Effector CD8-positive, alpha-beta T cell (primary cell): Measurements from ENCODE around the gene VCAN.

ENCODE experiments used
- DNase-seq: peaks from one replicate; lab custom pipeline; 2025; lab: John Stamatoyannopoulos, UW

VCAN gene

DNA sequence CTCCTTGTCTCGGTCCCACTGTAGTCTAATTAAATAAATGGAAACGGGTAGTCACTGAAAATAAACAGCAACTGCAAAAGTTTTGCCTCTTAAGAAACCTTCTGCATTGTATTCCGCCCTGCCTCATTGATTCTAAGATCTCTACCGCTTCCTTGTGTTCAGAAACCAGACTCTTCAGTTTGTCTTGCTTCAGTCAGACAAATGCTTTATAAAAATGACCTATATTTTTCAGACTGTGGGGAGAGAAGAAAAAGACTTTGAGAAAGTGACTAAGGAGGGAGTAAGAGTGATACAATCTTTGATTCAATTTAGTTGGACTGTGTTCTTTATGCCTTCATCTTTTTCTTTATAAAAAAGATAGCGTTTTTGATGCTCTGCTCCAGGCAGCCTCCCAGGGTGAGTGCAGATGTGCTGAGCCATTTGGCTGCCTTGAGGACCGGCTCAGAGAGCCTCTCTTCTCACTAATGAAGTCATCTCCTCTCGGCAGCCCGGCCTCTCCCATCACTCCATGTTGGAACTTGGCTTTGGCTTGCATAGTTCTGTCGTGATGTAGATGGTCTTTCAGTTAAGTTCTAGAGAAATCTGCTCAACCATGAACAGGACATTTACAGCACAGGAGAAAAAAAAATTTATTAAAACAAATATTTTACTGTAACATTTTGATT lies 4.0 kb upstream of the VCAN start:
- no peak for DNase-seq

DNA sequence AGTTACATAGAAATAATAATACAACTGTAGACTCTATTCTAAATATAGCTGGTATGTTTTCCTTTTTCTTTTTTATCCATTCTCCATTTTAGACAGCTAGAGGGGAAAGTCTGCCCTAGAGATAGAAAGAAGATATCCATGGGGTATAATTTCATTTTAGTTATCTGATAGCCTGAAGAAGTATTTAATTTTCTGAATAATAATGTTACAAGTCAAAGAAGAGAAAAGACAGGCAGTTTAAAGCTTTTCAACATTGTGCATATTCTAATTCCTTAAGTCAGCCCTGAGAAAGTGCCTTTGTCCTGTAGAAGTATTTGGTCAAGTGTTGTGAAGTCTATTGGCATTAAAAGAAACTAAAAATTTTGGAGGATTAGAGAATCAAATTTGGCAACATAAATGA lies 2.5 kb upstream of the VCAN start:
- no peak for DNase-seq

DNA sequence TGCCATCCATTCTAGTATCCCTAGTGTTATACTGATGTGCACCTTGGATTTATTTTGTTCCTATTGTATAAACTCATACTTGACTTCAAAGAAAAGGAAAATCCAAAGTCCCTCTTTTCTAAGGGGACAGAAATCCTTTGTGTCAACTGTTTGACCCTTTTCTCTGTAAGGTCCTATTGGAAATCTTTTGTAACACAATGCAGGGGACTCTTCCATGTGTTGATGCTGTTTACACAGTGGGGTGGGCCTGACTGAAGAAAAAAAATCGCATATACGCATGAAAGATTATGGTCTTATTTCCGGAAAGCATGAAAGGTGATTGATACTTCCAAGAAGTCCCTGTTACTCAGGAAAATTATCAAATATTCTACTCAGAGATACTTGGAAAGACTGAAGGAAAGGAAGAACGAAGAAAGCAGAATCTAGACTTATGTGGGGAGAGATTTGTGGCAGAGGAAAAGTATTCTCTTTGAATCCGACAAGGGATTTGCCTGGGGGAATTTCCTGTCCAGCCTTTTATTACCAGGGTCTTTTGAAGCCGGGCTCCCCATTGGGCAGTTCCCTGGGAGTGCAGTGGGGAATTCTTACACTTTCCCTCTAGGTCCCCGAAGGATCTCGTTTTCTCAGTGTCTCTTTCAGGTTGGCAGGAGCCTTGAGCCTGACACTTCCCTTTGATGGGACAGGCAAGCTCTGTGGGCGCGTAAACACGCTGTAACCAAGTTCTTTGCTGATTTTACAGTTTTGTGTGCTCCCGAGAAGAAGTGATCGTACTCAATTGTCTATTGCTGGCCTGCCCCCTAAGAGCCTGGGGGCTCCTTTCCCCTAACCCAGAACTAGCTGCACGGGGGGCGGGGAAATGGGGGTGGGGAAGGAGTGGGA lies 779 bp upstream of the VCAN start:
- DNase-seq: no peak

DNA sequence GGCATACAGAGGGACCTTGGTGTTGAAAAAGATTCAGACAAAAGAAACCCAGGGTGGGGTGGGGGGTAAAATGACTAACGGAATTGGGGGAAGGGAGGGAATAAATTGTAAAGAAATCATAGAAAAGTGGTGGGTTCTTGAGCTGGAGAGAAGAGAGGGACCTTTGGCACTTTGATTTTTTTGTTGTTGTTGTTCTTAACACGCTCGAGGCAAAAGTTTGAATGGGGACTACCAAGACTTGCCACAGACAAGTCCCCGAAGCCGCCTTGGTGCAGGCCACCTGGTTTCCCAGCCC lies 616 bp downstream of the VCAN start:
- no peak for DNase-seq

DNA sequence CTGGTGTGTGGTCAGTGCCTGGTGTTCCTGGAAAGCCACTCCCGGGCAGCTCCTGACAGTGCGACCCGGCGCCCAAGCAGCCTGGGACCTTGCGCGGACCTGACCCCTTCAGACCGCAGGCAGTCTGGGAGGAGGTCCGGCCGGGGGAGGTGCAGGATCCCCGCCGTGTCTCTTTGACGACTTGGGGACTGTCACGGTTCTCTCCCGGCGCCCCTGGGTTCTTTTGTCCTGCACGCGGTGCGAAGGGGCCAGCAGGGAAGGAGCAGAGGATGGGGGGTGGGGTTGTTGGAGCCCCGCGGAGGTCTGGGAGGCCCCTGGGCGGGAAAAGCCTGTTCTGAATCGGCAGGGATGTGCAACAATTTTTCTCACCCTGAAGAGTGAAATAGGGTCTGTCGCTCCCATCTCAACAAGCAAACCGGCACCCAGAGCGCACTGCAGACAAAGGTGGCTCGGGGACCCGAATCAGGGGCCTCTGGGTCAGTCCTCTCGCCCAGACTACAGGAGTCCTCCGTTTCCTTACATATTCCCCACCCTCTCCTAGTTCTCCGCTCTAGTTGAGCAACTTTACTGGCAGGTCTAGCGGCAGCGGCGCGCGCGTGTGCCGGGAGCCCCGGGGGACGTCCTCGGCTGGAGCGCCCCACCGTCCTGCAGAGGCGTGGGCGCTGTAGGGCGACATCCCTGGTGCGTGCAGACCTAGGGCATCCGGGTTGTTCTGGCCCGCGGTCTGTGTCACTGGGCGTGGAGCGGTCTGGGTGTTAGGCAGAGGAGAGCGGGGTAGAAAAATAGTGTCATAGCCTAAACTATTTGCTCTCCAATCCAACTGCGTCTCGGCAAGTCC lies 1.2 kb downstream of the VCAN start:
- DNase-seq: no peak

DNA sequence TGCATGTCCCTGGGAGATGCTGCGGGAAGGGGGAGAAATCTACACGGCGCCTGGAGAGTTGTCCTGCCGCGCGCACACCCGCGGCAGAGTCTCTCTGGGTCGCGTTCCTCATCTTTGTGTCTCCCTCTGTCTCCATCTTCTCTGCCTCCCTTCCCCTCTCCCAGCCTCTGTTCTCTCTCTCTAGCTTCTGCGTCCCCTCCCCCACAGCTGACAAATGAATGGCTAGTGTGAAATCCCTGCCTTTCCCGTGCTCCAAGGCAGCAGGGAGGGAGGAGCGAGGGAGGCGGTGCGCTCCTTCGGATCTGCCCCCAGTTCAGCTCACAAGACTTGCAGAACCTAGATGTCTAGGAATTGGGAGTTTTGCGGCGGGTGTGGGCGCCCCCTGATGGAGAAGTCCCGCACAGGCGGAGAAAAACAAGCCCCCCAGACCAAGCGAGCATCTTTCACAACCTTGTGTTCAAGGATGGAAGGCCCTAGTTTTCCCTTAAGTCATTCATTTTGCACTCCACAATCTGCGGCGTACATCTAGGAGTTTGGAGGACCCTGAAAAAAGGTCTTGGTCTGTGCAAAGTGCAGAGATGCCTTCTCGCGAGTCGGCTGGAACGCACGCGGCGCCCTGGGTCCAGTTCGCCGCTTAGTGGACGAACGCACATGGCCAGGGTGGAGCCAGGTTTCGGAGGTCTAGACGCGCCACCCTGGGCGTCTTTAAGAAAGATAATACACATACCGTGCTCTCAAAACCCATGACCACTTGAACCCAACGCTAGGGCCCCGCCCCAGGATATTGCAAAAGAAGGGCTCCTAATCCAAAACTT lies 2.0 kb downstream of the VCAN start:
- peak; percentile 6 for DNase-seq

DNA sequence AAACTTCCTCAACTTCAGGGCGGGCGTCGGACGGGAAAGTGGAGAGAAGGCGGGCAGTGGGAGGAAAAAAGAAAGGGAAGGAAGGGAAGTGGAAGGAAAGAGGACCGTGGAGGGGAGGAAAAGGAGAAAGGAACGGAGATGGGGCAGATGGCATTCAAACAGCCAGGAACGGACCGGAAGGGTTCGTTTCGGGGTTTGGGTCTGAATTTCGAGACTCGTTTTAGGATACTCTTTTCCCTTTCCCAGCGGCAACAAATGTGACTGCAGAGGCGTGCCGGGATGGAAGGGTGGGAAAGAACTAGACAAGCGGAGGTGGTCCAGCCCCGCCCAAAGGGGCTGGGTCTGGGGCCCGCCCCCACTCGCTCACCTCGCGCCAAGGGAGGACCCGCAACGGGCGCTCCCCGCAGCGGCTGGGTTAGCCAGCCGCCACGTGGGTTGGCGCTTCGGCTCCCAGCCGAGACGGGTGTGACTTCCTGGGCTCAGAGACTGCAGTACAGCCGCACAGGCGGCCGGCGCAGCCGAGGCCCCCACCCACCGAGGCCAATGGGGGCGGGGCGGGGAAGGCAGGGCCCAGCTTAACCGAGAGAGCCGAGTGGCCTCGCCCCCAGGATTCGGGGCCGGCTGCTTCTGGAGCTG lies 2.7 kb downstream of the VCAN start:
- no peak for DNase-seq

DNA sequence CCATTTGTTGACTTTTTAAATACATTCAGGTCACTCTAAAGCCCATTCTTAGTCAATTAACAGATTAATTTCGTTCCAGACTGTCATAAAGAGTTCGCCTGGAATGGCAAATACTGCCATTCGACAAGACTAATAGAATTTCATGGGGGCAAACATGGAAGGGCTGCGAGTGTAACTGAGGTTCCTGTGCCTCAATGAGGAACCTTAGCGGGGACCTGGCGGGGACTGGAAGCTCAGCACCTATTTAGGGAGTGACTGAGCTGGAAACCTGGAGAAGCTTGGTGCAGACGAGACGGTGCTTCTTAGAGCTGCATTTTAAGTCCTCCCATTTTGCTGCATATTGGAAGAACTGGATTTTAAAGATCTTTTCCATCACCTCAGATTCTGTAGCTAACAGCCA lies 3.4 kb downstream of the VCAN start:
- DNase-seq: no peak

DNA sequence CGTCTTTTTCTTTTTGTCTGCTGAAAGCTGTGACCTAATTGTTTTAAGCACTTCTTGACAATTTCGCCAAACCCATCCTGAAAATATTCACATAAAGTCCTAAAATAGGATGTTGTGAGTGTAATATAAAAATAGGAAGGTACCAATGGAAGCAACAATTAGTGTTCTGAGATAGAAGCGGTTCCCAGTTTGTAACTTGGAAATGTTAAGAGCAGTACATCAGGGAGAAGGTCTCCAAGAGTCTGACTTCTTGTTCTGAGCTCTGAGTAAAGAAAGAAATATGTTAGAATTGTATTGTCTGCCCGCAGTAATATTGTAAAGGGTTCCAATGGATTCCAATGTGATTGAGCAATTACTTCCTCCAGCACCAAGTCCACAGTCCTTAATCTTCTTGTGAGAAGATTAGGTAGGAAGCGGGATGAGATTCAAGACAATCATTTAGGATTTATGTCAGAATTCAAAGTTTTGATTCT lies 3.9 kb downstream of the VCAN start:
- no peak for DNase-seq

DNA sequence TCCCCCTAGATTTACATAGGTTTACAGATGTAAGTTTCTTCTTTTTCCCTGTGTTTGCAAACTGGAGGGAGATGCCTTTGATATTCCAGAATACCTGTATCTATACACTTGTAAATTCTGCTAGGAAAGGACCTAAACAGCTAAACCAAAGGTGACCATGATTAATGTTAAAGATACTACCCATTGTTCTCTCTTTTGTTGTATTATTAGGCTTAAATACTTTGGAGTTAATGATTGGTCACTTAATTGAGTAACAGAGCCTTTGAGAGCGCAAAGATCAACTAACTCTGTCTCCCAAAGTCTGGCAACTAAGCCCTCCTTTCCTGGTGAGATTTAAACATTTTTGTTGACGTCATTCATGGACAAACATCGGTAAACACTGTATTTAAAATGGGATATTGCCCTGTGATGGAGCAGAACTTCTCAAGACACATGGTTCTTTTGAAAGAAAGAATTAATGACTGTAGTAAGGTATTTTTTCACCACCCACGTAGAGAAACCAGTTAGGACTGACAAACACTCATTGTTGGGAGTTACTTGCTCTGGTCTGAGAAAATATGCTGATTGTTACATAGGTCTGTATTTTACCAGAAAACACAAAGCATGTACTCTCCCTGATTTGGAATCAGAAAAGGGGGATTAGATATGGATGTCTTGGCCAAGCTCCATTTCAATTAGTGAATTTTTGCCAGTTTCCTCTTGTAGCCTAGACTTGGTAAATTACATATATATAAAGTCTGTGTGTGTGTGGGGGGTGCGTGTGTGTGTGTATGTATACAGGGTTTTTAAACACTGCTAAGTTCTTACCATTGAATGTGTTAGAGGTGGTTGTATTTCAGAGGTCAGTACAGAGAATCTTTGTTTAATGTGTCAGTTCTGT lies 4.6 kb downstream of the VCAN start:
- DNase-seq: no peak

DNA sequence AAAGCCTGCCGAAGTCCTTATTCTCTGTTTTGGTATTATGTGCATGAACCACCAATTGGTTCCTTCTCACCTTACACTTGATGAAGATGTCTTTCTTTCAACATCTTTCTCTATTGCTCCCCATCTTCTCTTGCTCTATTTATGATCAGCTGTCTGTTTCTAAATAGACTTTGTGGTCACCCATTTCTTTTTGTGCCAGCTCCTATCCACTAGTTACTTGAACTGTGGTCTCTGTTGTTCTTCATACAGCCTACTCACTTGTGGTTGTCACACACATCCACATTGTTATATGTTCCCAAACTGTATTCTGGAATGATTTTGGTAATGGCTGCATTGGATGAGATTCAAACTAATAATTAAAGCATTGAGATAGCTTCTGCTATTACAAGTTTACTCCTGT lies 11.4 kb downstream of the VCAN start:
- no peak for DNase-seq

DNA sequence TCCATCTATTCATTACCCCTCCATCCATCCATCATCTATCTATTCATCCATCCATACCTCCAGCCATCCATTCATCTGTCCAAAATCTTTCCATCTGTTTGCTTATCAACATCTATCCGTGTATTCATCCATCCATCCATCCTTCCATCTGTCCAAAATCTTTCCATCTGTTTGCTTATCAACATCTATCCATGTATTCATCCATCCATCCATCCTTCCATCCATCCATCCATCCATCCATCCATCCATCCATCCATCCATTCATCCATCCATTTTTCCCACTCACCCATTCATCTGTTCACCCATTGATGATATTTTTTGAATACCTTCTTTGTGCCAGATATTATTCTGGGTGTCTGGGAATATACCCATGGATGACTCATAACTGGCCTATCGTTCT lies 12.8 kb downstream of the VCAN start:
- no peak for DNase-seq

DNA sequence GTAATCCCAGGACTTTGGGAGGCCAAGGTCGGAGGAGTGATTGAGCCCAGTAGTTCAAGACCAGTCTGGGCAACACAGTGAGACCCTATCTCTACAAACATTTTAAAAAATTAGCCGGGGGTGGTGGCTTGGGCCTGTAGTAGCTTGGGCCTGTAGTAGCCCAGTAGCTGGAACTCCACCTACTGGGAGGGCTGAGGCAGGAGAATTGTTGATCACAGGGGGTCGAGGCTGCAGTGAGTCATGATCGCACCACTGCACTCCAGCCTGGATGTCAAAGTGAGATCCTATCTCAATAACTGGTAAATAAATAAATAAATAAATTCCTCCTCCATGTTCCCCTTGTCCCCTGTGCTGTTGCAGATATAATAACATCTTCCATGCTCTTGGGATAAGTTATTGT lies 14.3 kb downstream of the VCAN start:
- no peak for DNase-seq

DNA sequence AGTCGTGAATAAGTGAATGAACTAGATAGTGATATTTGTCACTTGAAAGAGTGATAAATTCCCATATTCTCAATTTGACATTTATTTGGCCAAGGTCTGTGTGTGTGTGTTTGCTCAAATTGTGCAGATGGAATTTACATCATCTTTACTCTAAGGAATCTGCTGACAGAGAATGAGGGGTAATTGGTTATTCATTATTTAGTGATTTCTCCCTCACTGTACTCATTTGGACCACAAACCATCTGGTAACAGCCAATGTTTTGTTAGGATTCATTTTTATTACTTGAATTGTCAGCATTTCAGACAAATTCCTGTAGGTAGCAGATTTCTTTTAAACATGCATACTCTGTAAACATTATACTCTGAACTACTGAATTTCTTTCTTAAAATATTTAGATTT lies 15.6 kb downstream of the VCAN start:
- no peak for DNase-seq

DNA sequence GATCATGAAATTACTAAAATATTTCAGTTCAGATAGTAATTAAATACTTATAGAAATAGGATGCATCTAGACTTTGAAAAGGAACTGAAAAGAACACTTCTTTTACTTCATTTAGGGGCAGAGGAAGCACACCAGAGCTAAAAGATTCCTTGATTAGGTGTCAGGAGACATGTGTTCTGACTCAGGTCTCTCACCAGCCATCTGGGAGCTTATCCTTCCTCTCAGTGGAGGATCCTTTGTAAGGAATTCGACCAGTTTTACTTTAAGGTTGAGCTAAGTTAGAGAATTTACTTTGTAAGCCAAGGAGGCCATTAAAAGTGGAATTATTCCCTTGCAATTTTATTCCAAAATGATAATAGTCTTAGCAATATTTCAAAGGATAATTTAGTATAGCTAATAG lies 16.7 kb downstream of the VCAN start:
- DNase-seq: no peak

DNA sequence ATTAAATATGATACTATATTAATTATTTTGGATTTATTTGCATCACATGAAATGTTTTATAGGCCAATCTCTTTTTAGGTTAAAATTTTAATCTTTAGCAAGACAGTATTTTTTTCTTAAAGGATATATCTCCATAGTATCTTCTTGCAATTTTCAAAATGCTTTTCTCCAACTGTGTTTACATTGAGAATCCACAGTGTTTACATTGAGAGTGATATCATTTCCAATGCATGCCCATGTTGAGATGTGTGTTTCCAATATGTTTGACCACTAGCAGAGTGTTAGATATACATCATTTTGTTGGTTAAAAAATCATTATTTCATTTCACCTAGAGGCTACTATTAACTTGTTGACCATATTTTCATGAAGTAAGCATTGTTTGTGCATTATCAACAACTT lies 17.3 kb downstream of the VCAN start:
- no peak for DNase-seq

DNA sequence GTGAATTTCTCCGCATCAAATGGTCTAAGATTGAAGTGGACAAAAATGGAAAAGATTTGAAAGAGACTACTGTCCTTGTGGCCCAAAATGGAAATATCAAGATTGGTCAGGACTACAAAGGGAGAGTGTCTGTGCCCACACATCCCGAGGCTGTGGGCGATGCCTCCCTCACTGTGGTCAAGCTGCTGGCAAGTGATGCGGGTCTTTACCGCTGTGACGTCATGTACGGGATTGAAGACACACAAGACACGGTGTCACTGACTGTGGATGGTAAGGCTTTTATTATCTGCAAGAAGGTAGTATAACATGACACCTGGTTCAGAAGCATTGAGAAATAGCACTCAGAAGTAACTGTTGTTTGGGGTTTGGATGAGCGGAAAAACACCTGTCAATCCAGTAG lies 18.7 kb downstream of the VCAN start:
- DNase-seq: no peak

DNA sequence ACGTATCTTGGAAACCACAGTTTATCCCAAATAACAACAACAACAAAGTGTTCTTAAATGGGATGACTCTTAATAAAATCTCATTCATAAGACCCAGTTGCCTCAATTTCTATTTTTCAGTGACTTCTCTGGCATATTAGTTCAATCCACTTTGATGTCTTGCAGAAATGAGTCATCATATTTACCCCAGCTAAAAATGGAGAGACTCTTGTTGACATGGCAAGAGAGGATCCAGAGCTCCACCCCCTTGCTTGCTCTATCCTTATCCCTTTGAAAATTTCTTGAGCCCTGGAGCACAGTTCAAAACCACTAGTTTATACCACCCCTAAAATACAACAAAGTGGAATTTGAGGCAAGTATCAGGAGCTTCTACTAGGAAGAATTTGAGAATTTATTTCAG lies 20.8 kb downstream of the VCAN start:
- no peak for DNase-seq

DNA sequence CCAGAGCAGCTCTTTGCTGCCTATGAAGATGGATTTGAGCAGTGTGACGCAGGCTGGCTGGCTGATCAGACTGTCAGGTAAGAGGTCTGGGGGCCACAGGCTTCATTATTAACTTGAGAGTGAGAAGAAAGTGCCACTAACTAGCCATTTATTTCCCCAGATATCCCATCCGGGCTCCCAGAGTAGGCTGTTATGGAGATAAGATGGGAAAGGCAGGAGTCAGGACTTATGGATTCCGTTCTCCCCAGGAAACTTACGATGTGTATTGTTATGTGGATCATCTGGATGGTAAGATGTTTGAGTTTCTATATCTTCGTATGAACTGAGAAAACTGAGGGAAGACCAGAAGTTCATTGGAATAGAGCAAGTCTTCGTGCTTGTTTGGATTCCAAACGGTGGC lies 22.1 kb downstream of the VCAN start:
- no peak for DNase-seq

DNA sequence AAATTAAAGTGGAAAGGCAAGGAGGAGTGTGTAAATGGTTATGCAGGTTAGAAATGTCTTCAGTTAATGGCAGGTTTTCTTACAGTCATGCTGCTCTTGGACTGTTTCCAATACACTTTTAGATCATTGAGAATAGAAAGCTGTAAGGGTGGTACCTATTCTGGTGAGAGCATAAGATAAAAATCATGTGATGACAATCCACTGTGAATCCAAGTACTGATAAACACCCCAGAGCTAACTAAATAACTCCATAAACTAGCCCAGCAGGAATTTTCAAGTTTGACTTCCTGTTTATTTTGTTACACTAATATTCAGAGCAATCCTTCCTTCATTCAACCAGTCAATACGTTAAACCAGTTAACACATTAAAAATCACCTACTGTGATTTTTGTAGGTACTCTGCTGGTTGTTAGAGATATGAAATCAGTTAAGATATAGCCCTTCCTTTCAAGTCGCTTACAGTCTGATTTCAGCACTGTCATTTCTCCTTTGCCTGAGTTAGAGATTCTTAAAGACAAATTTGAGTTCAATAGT lies 22.6 kb downstream of the VCAN start:
- no peak for DNase-seq
